Testis (tissue), 2 donors: Measurements from ENCODE around the gene PEX11B.

Source experiments
- POLR2A ChIP-seq: fragments of 450-650 bp; IDR thresholded peaks from one replicate; pipeline ENCODE4 v1.6.1; 2017; ENCODE audit warnings: antibody characterized with exemption, mild to moderate bottlenecking, moderate library complexity
- TF ChIP-seq, protein P1 (sequence below), 3 experiments: fragments of 450-650 bp in 2 of 3; fragments of 200-600 bp in 1 of 3; sonication (generic) in 1 of 3; IDR thresholded peaks; one replicate each; pipeline ENCODE4 v1.5.1; 2016 to 2019; ENCODE audit warnings: antibody characterized with exemption in 3 of 3, mild to moderate bottlenecking in 2 of 3, moderate library complexity in 1 of 3

DNA sequence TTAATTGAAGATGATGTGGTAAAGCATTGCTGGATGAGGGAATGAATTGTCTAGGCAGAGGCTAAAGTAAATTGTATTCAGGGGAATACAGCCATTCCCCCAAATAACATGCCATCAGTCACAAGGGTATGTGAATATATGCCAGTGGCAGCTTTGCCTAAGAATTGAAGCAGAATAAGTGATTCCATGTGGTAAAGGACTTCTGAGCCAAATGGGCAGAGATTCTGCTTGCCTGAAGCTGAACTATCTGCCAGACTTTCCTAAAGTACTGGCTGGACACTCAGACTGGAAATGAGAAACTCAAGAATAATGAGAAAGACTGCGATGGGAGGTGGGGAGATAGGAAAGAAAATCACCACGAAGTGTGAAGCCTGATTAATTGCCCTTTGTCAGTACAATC, 36.9 kb upstream of the PEX11B start:
- TF ChIP-seq POLR2A, result no peak
- TF ChIP-seq, protein P1, sequence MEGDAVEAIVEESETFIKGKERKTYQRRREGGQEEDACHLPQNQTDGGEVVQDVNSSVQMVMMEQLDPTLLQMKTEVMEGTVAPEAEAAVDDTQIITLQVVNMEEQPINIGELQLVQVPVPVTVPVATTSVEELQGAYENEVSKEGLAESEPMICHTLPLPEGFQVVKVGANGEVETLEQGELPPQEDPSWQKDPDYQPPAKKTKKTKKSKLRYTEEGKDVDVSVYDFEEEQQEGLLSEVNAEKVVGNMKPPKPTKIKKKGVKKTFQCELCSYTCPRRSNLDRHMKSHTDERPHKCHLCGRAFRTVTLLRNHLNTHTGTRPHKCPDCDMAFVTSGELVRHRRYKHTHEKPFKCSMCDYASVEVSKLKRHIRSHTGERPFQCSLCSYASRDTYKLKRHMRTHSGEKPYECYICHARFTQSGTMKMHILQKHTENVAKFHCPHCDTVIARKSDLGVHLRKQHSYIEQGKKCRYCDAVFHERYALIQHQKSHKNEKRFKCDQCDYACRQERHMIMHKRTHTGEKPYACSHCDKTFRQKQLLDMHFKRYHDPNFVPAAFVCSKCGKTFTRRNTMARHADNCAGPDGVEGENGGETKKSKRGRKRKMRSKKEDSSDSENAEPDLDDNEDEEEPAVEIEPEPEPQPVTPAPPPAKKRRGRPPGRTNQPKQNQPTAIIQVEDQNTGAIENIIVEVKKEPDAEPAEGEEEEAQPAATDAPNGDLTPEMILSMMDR (IDR thresholded peaks at IDR 0.05), result no peak
